ENCODE results near the gene BNC2. TPM values are rescaled to one million over a fixed set of nuclear protein-coding genes. Genes with fewer than 3 reads are reported as not detected.

The BNC2 gene
- total RNA-seq, 2 donors from 2014 or later: 2.1 to 20.0 TPM

DNA sequence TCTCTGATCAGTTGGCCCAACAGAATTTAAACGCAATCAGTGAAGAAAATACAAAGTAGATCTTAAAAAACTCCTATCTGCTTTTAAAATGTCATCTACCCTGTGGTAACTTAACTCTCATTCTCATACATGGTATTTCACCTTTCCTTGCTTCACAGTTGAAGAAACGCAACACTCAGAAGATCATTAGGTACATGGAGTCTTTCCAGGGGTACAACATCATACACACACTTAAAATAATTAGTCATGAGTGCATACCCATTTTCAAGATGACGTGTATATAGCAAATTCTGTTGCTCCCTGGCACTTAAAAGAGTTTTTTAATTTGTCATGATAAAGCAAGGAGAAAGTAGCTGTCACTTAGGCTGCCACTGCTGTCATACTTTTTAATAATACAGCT is 259.9 kb downstream of the BNC2 start:
- intact Hi-C loops (cut with DNase I): no loop called here
- Histone ChIP-seq H3K36me3 (no peaks in the 10 kb centered on the region), H3K9ac (ENCODE audit: low read depth in 2 of 2, low read length in 2 of 2) (no peak overlapping the region), H3K4me3 (no peak overlapping the region), H3K9me3 (no peaks in the 10 kb centered on the region), H3K4me1 (no peaks in the 10 kb centered on the region), H3K27me3 (no peaks in the 10 kb centered on the region), H3K27ac (no peak overlapping the region)
- DNase-seq: no peak
- TF ChIP-seq, protein P1, sequence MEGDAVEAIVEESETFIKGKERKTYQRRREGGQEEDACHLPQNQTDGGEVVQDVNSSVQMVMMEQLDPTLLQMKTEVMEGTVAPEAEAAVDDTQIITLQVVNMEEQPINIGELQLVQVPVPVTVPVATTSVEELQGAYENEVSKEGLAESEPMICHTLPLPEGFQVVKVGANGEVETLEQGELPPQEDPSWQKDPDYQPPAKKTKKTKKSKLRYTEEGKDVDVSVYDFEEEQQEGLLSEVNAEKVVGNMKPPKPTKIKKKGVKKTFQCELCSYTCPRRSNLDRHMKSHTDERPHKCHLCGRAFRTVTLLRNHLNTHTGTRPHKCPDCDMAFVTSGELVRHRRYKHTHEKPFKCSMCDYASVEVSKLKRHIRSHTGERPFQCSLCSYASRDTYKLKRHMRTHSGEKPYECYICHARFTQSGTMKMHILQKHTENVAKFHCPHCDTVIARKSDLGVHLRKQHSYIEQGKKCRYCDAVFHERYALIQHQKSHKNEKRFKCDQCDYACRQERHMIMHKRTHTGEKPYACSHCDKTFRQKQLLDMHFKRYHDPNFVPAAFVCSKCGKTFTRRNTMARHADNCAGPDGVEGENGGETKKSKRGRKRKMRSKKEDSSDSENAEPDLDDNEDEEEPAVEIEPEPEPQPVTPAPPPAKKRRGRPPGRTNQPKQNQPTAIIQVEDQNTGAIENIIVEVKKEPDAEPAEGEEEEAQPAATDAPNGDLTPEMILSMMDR (IDR thresholded peaks at IDR 0.05): no peak

DNA sequence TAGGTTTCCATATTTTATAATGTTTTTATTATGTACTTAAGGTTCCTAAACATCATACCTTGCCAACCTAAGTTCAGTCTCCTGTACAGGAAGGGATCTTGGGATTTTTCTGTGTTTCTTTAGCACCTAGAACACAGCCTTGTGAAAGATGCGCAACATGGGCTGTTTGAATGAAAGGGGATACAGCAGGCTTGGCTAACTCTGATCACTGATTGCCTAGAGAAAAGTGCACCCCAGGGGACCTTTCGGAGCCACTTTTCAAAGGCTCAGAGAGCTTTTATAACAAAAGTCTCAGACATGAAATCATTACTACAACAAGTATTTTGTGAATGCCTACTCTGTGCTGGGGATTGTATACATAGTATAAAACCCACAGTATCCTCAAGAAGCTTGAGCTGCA is 261.6 kb downstream of the BNC2 start:
- DNase-seq: no peak
- no peak overlapping the region for H3K27ac ChIP-seq
- TF ChIP-seq, protein P1 (IDR thresholded peaks at IDR 0.05): no peak
- no peaks in the 10 kb centered on the region for H3K9me3 ChIP-seq
- H3K27me3 ChIP-seq: no peaks in the 10 kb centered on the region
- H3K4me1 ChIP-seq: no peaks in the 10 kb centered on the region
- no peak overlapping the region for H3K4me3 ChIP-seq
- H3K9ac ChIP-seq (ENCODE audit: low read depth in 2 of 2, low read length in 2 of 2): no peak overlapping the region
- intact Hi-C loops (cut with DNase I): loop anchor here (10.0 kb wide), 1 partner anchor 414 kb away; no protein-coding TSS in a partner anchor
- H3K36me3 ChIP-seq: no peaks in the 10 kb centered on the region

DNA sequence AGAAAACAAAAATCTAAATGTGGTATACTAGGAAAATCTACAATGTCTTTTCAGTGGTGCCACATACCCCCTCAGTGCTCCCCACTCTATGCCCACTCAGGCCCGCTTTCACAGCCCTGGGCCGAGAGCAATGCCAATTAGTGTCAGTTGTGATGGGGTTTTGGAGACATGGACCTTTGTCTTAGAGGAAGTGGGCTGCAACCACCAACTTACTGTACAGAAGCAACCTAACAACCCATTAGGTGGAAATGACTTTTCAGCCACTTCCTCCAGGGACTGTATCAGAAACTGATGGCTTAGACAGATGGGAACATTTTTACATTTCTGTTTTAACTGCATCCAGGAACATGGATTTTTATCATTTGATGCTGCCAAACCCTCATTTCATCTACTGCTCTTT is 268.0 kb downstream of the BNC2 start:
- H3K36me3 ChIP-seq: no peaks in the 10 kb centered on the region
- H3K9me3 ChIP-seq: no peaks in the 10 kb centered on the region
- H3K27me3 ChIP-seq: no peaks in the 10 kb centered on the region
- no peak overlapping the region for H3K4me3 ChIP-seq
- no peaks in the 10 kb centered on the region for H3K4me1 ChIP-seq
- TF ChIP-seq, protein P1 (IDR thresholded peaks at IDR 0.05): no peak
- intact Hi-C loops (cut with DNase I): loop anchor here (10.0 kb wide), 1 partner anchor 408 kb away; no protein-coding TSS in a partner anchor
- H3K9ac ChIP-seq (ENCODE audit: low read depth in 2 of 2, low read length in 2 of 2): no peak overlapping the region
- DNase-seq: no peak
- H3K27ac ChIP-seq: no peak overlapping the region

DNA sequence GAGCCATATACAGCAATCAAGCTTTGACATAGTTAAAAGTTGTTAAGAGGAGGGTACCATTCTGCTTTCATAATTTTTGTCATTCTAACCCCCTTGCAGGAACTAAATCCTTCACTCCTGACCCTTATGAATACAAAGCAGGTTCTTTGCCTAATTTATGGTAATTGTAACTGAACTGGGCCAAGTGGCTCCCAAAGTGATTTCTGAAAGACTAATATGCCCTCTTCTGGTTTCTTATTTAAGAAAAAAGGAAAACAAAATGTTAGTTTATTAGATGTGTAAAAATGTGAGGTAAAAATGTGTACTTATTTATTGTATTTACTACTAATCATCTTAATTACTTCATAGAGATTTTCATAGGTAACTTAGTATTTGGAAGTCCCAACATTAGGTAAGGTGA is 268.5 kb downstream of the BNC2 start:
- Histone ChIP-seq H3K4me1 (no peaks in the 10 kb centered on the region), H3K36me3 (no peaks in the 10 kb centered on the region), H3K9ac (ENCODE audit: low read depth in 2 of 2, low read length in 2 of 2) (no peak overlapping the region), H3K27ac (no peak overlapping the region), H3K27me3 (no peaks in the 10 kb centered on the region), H3K9me3 (no peaks in the 10 kb centered on the region), H3K4me3 (no peak overlapping the region)
- intact Hi-C loops (cut with DNase I): loop anchor here (10.0 kb wide), 1 partner anchor 407 kb away; no protein-coding TSS in a partner anchor
- no peak for DNase-seq
- TF ChIP-seq, protein P1 (IDR thresholded peaks at IDR 0.05): no peak

DNA sequence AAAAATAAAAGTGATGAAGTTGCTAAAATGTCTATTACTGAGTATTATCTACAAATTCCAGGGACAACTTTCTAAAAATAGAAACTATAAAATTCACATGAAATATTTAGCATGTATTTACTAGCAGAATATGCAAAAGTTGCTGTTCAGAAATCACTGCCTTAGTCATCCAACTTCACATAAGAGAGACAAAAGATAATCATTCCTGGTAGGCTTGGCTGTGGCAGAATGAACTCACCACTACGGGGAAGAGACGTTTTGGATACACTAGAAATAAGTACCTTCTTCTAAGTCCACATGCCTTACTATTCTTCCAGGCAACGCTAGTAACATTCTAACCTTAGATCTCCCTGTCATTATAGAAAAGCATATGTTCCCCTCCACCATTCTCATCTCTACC is 272.2 kb downstream of the BNC2 start:
- Histone ChIP-seq H3K27me3 (no peaks in the 10 kb centered on the region), H3K27ac (no peak overlapping the region), H3K36me3 (no peaks in the 10 kb centered on the region), H3K4me1 (no peaks in the 10 kb centered on the region), H3K4me3 (no peak overlapping the region), H3K9ac (ENCODE audit: low read depth in 2 of 2, low read length in 2 of 2) (no peak overlapping the region), H3K9me3 (no peaks in the 10 kb centered on the region)
- TF ChIP-seq, protein P1 (IDR thresholded peaks at IDR 0.05): no peak
- intact Hi-C loops (cut with DNase I): loop anchor here (10.0 kb wide), 1 partner anchor 64 kb away; no protein-coding TSS in a partner anchor
- no peak for DNase-seq

Data from colonic mucosa (tissue), 4 donors.